HG02852 (cell line): ENCODE measurements around the gene GNAT2.
A peak's percentile ranks its signal among the peaks of the same experiment; 100 is the strongest.

ENCODE experiments used
- ATAC-seq: cut with Tn5 transposase; IDR thresholded peaks from one replicate; pipeline ENCODE4 v1.9.1; 2021; ENCODE audit warnings: mild to moderate bottlenecking, moderate library complexity; ENCODE audit not compliant: unreplicated experiment

The GNAT2 gene

GRCh38 chr1:109628540-109629321 lies 9.3 kb upstream of the GNAT2 start:
- no peak for ATAC-seq

GRCh38 chr1:109627692-109628399 lies 8.4 kb upstream of the GNAT2 start:
- no peak for ATAC-seq

GRCh38 chr1:109626682-109627408 lies 7.4 kb upstream of the GNAT2 start:
- ATAC-seq, result no peak

- ATAC-seq, result no peak
These were observed 6.5 kb upstream of the GNAT2 start for GRCh38 chr1:109625601-109626560.

- ATAC-seq, result no peak
These were observed 5.8 kb upstream of the GNAT2 start for GRCh38 chr1:109625176-109625575.

GRCh38 chr1:109624201-109625010 lies 5.0 kb upstream of the GNAT2 start:
- no peak for ATAC-seq

GRCh38 chr1:109623601-109624161 lies 4.3 kb upstream of the GNAT2 start:
- no peak for ATAC-seq

- ATAC-seq, result no peak
These were observed 3.5 kb upstream of the GNAT2 start for GRCh38 chr1:109622895-109623294.

GRCh38 chr1:109622137-109622892 lies 2.9 kb upstream of the GNAT2 start:
- ATAC-seq, result no peak

GRCh38 chr1:109621379-109622136 lies 2.1 kb upstream of the GNAT2 start:
- ATAC-seq, result no peak

GRCh38 chr1:109620841-109621286 lies 1.4 kb upstream of the GNAT2 start:
- ATAC-seq, result peak; percentile 75

- no peak for ATAC-seq
These were observed 980 bp upstream of the GNAT2 start for GRCh38 chr1:109620401-109620791.

- ATAC-seq, result no peak
These were observed 498 bp downstream of the GNAT2 start for GRCh38 chr1:109618661-109619575.

- no peak for ATAC-seq
These were observed 2.1 kb downstream of the GNAT2 start for GRCh38 chr1:109617291-109617801.

- no peak for ATAC-seq
These were observed 3.0 kb downstream of the GNAT2 start for GRCh38 chr1:109616391-109616790.

GRCh38 chr1:109615879-109616278 lies 3.5 kb downstream of the GNAT2 start:
- no peak for ATAC-seq
